ENCODE measurements around the gene AOPEP. TPM values are rescaled to one million over a fixed set of nuclear protein-coding genes. Genes with fewer than 3 reads are reported as not detected.

Gene AOPEP
- total RNA-seq, 2 donors from 2014 or later = 5.5 to 13.0 TPM

GRCh38 chr9:94859891-94860290, 133.4 kb downstream of the AOPEP start:
- H3K9me3 Mint-ChIP-seq = peaks cover 3 to 5% of the 10 kb centered on the region in 2 donors
- peak overlapping the region in 1 of 2 donors; percentile 50 for H3K27ac Mint-ChIP-seq
- peaks cover 6 to 7% of the 10 kb centered on the region in 2 donors for H3K36me3 Mint-ChIP-seq

GRCh38 chr9:94860678-94861588, 134.4 kb downstream of the AOPEP start:
- peak; percentile 87 to 89 for ATAC-seq
- H3K36me3 Mint-ChIP-seq = peaks cover 6 to 7% of the 10 kb centered on the region in 2 donors
- peak; percentile 51 to 69 for DNase-seq (ENCODE audit: low spot score in 2 of 2)
- H3K9me3 Mint-ChIP-seq = peaks cover 3 to 5% of the 10 kb centered on the region in 2 donors
- peak overlapping the region; percentile 39 to 50 for H3K27ac Mint-ChIP-seq

More at GRCh38 chr9:94859891-94860290, 133.4 kb downstream of the AOPEP start:
- DNase-seq (ENCODE audit: low spot score in 2 of 2) (no peak), ATAC-seq (no peak)

DNA sequence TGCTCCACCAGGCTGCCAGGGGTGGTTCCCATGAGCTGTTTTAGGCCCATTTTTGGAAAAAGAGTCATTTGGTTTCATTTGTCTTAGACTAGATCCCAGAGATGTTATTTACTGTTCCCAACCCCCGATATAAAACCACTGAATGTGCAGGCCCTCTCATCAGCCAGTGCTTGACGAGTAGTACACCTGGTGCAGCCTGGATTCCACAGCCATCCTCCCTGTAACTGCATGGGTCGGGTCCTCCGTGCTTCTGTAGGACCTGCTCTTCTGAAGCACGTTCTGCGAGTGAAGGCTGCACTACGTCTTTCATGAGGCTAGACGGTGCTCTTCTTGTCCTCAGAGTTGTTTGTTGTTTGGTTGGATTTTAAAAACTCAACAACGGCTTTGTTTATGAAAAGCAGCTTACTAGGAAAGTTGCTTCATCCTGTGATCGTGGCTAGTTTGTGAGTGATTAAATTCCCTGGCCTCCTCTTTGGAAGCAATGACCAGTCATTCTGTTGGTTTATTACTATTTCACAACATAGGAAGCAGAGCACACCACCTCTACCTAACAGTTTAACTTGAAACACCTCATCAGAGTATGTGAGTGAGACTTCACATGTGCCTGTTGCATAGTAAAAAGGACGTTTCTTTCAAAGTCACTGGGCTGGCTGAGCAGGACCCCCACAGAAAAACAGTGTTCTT, 135.2 kb downstream of the AOPEP start:
- peaks cover 6 to 7% of the 10 kb centered on the region in 2 donors for H3K36me3 Mint-ChIP-seq
- ATAC-seq (no peak), DNase-seq (ENCODE audit: low spot score in 2 of 2) (no peak)
- peaks cover 3 to 5% of the 10 kb centered on the region in 2 donors for H3K9me3 Mint-ChIP-seq
- peak overlapping the region in 1 of 2 donors; percentile 50 for H3K27ac Mint-ChIP-seq

DNA sequence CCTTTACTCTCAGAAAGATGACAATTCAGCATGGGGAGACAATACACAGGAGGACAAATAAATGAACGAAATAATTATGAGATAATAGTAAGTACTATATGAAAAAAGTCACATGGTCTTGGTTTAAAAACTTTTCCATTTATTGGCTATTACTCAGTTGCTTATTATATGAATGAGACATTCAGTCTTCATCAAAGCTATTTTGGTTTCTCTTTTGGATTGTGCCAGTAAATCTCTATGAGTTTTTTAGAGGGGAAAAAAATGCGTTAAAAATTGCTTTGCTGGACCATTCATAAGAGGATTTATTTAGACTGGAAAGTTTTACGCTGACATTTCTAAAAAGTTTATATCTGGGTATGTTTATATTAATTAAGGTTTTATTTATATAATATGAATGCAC, 137.7 kb downstream of the AOPEP start:
- Mint-ChIP-seq H3K27ac (no peak overlapping the region), H3K9me3 (no peaks in the 10 kb centered on the region), H3K36me3 (no peaks in the 10 kb centered on the region)
- no peak for ATAC-seq
- DNase-seq (ENCODE audit: low spot score in 2 of 2) = no peak

- DNase-seq (ENCODE audit: low spot score in 2 of 2) (no peak), ATAC-seq (no peak)
- H3K36me3 Mint-ChIP-seq = no peaks in the 10 kb centered on the region
- no peak overlapping the region for H3K27ac Mint-ChIP-seq
- no peaks in the 10 kb centered on the region for H3K9me3 Mint-ChIP-seq
These were observed 138.5 kb downstream of the AOPEP start for GRCh38 chr9:94864862-94865509.

DNA sequence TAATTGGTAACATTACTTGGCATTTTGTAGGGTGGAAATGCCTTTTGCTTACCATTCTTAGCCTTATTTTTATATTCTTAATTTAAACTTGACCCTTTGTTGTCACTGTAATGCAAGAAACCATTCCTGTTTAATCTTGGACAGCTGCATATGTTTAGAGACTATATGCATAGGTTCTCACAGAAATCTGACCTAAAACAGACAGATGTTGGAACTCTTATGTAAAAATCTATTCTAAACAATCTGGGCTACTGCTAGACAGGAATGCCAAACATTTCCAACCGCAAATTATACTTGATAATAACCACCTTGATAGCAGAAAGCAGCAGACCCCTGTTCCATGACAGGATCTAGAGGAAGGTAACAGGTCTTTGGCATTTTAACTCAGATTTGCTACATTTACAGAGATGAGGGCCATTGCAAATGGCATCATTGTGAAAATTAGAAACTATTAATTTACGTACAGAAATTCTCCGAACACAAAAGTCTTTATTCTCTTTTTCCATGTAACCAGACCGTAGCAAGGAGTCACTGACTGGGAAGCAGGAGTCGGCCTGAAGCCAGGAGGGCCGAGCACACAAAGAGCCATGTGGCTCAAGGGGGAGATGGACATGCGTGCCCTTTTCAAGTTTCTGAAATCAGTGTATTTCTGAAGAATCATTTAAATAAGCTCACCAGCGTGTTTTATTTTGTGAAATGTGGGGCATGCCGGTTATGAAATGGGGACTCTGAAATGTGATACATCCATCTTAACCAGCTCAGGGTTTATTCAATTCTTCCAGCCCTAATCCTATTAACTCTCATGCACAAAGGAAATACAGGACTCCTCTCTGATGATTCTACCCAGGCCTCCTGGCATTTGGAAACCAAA, 139.3 kb downstream of the AOPEP start:
- peaks cover 0 to 3% of the 10 kb centered on the region in 2 donors for H3K36me3 Mint-ChIP-seq
- H3K9me3 Mint-ChIP-seq = peaks cover 0 to 1% of the 10 kb centered on the region in 2 donors
- DNase-seq (ENCODE audit: low spot score in 2 of 2) (no peak), ATAC-seq (no peak)
- H3K27ac Mint-ChIP-seq = no peak overlapping the region

GRCh38 chr9:94866770-94867169, 140.3 kb downstream of the AOPEP start:
- DNase-seq (ENCODE audit: low spot score in 2 of 2) (no peak), ATAC-seq (no peak)
- Mint-ChIP-seq H3K9me3 (peaks cover 0 to 6% of the 10 kb centered on the region in 2 donors), H3K27ac (no peak overlapping the region), H3K36me3 (peaks cover 0 to 13% of the 10 kb centered on the region in 2 donors)

DNA sequence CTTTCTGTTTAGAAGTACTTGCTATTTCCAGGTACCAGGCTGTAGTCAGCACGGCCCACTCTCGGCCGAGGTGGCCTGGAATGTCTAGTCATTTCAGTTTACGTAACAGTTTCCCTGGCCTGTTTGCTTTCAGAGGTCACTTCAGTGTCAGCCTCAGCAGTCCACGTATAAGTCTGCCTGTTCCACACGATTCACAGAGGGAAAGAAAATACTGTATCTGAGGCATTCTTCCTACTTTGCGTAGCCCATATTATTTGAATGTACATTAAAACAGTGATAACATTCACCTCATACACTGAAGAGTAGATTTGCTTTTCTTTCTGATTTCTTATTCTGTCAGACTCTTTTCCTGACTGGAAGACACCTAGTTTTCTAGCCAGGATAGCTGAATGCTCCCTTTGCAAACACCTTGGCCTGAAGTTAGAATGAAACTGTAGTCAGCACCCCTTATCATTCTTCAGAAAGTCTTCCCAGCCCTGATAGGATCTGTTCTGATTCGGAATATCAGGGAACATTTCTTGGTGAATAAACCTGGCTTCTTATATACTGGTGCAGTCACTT, 140.9 kb downstream of the AOPEP start:
- Mint-ChIP-seq H3K27ac (no peak overlapping the region), H3K9me3 (peaks cover 0 to 6% of the 10 kb centered on the region in 2 donors), H3K36me3 (peaks cover 0 to 17% of the 10 kb centered on the region in 2 donors)
- ATAC-seq (no peak), DNase-seq (ENCODE audit: low spot score in 2 of 2) (no peak)

DNA sequence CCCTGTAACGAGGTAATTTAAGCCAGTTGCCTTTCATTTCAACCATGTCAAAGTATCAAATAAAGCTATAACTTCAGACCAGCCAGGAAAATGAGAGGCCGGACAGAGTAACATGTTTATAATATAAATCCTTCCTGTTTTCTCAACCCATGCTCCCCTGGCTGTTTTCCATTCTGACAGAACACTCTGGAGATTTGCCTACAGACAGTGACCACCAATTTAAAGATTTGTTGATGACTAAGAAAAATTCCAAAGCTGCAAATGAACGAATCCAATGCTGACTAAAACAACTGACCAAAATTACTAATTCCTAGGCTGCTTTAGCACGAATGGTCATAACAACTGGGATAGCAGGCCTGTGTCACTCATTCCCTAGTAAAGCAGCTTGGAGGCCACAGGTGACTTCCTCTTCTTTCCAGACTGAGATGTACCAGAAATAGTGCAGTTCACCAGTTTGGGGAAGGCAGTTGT, 141.4 kb downstream of the AOPEP start:
- peaks cover 0 to 17% of the 10 kb centered on the region in 2 donors for H3K36me3 Mint-ChIP-seq
- peaks cover 0 to 6% of the 10 kb centered on the region in 2 donors for H3K9me3 Mint-ChIP-seq
- H3K27ac Mint-ChIP-seq = no peak overlapping the region
- DNase-seq (ENCODE audit: low spot score in 2 of 2) (no peak), ATAC-seq (no peak)

- ATAC-seq (no peak), DNase-seq (ENCODE audit: low spot score in 2 of 2) (no peak)
- Mint-ChIP-seq H3K36me3 (peaks cover 0 to 17% of the 10 kb centered on the region in 2 donors), H3K9me3 (peaks cover 0 to 6% of the 10 kb centered on the region in 2 donors), H3K27ac (no peak overlapping the region)
These were observed 142.0 kb downstream of the AOPEP start for GRCh38 chr9:94868464-94868863.

DNA sequence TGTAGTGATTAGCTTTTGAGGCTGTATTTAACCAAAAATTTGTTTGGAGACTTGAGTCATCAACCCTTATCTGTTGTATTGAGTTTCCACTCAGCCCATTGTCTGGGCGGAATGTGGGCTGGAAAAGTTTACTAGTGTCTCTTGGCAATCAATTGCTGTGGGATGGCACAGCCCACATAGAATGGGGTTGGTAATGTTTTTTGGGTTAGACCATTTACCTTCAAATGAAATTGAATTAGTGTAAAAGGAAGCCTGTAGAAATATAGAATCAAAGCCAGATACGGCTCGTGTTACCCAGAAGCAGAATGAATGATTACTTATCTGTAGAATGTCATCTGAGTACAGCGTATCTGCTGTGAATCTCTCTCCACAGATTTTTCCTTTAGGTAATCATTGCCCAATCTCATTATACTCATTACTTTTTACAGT, 142.9 kb downstream of the AOPEP start:
- DNase-seq (ENCODE audit: low spot score in 2 of 2) (no peak), ATAC-seq (peak in 1 of 2 donors; percentile 28)

DNA sequence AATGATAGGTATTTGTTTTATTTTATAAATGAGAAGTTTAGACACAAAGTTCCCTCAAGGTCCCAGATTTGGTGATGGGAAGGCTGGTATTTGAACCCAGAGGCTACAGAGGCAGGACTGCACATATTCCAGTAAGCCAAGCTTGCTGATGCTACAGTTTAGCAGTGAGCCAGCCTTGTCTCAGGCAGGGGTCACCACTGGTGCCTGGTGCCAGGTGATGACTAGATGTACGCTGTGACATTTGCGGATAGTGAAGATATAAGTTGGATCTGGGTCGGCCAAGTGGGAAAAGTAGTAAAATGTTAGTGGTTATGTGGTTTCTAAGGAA, 143.9 kb downstream of the AOPEP start:
- peaks cover under 1 to 17% of the 10 kb centered on the region in 2 donors for H3K36me3 Mint-ChIP-seq
- peak overlapping the region in 1 of 2 donors; percentile 85 for H3K27ac Mint-ChIP-seq
- no peak for DNase-seq (ENCODE audit: low spot score in 2 of 2)
- peaks cover 0 to 6% of the 10 kb centered on the region in 2 donors for H3K9me3 Mint-ChIP-seq
- ATAC-seq = no peak

More for the DNA sequence above, 142.9 kb downstream of the AOPEP start:
- peaks cover 0 to 17% of the 10 kb centered on the region in 2 donors for H3K36me3 Mint-ChIP-seq
- H3K9me3 Mint-ChIP-seq = peaks cover 0 to 6% of the 10 kb centered on the region in 2 donors
- H3K27ac Mint-ChIP-seq = no peak overlapping the region

DNA sequence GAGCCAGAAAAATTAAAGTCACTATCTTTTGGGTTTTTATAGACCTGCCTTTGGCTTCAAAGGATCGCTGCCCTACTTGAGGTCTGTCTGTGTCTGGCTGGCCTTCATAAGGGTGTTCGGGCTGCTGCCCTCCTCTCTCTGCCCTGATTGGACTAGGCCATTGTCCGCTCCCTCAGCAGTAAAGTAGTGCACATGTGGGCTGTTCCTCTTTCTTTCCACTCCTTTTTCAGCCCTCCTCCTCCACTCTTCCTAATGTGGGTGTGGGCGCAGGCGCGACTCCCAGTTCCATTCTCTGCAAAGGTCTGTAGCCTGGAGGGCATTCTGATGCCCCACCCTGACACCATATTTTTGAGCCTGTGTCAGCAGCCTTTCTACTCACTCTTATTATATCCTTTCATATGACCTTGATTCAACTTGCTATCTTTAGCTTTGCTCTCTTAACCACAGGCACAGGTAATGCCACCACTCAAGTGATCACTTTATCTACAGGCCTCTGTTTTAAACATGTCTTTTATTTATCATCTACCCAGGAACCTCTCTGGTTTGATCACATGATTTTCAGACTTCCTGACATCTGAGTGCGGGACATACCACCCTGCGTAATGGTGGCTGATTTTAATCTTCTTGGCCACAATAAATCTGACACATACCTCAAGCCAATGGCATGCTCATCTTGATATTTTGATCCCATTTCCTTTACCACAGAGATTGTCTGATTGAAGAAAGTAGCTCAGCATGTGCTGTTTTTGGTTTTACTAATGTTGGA, 144.5 kb downstream of the AOPEP start:
- peaks cover 0 to 6% of the 10 kb centered on the region in 2 donors for H3K9me3 Mint-ChIP-seq
- peak; percentile 29 to 85 for ATAC-seq
- DNase-seq (ENCODE audit: low spot score in 2 of 2) = no peak
- peak overlapping the region; percentile 85 to 93 for H3K27ac Mint-ChIP-seq
- peaks cover 6 to 22% of the 10 kb centered on the region in 2 donors for H3K36me3 Mint-ChIP-seq

GRCh38 chr9:94872083-94872833, 145.8 kb downstream of the AOPEP start:
- H3K9me3 Mint-ChIP-seq = peaks cover 0 to 6% of the 10 kb centered on the region in 2 donors
- no peak for ATAC-seq
- H3K27ac Mint-ChIP-seq = no peak overlapping the region
- no peak for DNase-seq (ENCODE audit: low spot score in 2 of 2)
- peaks cover 6 to 24% of the 10 kb centered on the region in 2 donors for H3K36me3 Mint-ChIP-seq

Data from activated naive CD4-positive, alpha-beta T cell treated with anti-CD3 and anti-CD28 coated beads, Interleukin-2, amount 50 U/mL, for 72 hours (primary cell).